ENCODE results near the gene PDPK1.
"Not testable (repeated sequence)": the region's sequence is repeated elsewhere in the genome, so short reads cannot be mapped to it uniquely, and the experiment has no call there.

DNA sequence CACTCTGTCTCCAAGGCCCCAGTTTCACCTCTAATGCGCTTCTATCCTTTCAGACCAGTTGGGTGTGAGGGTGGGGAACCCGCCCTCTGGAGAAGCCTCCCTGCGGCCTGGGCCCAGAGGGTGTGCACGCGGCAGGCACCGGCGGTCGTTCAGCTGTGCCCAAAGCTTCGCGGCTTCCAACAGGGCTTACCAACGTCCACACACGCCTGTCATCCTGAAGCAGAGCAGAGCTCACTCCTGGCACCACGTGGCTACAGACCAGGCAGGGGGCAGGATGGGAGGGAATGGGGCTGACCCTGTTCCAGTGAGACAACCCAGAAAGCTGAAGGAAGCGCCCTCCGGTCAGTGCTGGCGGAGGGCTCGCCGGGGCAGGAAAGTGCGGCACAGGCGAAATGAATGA is 81.1 kb downstream of the PDPK1 start:
- TF ChIP-seq EGR1 (IDR thresholded peaks at IDR 0.05; ENCODE audit: low read depth in 2 of 2); RXRA (IDR thresholded peaks at IDR 0.05); TAF1 (conservative IDR thresholded peaks at IDR 0.05); RAD21 (IDR thresholded peaks at IDR 0.05); JUND (IDR thresholded peaks at IDR 0.05); FOXA1 (IDR thresholded peaks at IDR 0.05); YY1 (IDR thresholded peaks at IDR 0.05): not testable (repeated sequence)
- TF ChIP-seq, protein P1, sequence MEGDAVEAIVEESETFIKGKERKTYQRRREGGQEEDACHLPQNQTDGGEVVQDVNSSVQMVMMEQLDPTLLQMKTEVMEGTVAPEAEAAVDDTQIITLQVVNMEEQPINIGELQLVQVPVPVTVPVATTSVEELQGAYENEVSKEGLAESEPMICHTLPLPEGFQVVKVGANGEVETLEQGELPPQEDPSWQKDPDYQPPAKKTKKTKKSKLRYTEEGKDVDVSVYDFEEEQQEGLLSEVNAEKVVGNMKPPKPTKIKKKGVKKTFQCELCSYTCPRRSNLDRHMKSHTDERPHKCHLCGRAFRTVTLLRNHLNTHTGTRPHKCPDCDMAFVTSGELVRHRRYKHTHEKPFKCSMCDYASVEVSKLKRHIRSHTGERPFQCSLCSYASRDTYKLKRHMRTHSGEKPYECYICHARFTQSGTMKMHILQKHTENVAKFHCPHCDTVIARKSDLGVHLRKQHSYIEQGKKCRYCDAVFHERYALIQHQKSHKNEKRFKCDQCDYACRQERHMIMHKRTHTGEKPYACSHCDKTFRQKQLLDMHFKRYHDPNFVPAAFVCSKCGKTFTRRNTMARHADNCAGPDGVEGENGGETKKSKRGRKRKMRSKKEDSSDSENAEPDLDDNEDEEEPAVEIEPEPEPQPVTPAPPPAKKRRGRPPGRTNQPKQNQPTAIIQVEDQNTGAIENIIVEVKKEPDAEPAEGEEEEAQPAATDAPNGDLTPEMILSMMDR (IDR thresholded peaks at IDR 0.05; ENCODE audit: low read depth, low read length, missing input control) = not testable (repeated sequence)
- TF ChIP-seq, protein P2, sequence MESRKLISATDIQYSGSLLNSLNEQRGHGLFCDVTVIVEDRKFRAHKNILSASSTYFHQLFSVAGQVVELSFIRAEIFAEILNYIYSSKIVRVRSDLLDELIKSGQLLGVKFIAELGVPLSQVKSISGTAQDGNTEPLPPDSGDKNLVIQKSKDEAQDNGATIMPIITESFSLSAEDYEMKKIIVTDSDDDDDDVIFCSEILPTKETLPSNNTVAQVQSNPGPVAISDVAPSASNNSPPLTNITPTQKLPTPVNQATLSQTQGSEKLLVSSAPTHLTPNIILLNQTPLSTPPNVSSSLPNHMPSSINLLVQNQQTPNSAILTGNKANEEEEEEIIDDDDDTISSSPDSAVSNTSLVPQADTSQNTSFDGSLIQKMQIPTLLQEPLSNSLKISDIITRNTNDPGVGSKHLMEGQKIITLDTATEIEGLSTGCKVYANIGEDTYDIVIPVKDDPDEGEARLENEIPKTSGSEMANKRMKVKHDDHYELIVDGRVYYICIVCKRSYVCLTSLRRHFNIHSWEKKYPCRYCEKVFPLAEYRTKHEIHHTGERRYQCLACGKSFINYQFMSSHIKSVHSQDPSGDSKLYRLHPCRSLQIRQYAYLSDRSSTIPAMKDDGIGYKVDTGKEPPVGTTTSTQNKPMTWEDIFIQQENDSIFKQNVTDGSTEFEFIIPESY (IDR thresholded peaks at IDR 0.05) = not testable (repeated sequence)
- TF ChIP-seq, protein P3, sequence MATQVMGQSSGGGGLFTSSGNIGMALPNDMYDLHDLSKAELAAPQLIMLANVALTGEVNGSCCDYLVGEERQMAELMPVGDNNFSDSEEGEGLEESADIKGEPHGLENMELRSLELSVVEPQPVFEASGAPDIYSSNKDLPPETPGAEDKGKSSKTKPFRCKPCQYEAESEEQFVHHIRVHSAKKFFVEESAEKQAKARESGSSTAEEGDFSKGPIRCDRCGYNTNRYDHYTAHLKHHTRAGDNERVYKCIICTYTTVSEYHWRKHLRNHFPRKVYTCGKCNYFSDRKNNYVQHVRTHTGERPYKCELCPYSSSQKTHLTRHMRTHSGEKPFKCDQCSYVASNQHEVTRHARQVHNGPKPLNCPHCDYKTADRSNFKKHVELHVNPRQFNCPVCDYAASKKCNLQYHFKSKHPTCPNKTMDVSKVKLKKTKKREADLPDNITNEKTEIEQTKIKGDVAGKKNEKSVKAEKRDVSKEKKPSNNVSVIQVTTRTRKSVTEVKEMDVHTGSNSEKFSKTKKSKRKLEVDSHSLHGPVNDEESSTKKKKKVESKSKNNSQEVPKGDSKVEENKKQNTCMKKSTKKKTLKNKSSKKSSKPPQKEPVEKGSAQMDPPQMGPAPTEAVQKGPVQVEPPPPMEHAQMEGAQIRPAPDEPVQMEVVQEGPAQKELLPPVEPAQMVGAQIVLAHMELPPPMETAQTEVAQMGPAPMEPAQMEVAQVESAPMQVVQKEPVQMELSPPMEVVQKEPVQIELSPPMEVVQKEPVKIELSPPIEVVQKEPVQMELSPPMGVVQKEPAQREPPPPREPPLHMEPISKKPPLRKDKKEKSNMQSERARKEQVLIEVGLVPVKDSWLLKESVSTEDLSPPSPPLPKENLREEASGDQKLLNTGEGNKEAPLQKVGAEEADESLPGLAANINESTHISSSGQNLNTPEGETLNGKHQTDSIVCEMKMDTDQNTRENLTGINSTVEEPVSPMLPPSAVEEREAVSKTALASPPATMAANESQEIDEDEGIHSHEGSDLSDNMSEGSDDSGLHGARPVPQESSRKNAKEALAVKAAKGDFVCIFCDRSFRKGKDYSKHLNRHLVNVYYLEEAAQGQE (IDR thresholded peaks at IDR 0.05) = not testable (repeated sequence)
- TF ChIP-seq, protein P4, sequence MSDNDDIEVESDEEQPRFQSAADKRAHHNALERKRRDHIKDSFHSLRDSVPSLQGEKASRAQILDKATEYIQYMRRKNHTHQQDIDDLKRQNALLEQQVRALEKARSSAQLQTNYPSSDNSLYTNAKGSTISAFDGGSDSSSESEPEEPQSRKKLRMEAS (IDR thresholded peaks at IDR 0.05) = not testable (repeated sequence)
- TF ChIP-seq, protein P5, sequence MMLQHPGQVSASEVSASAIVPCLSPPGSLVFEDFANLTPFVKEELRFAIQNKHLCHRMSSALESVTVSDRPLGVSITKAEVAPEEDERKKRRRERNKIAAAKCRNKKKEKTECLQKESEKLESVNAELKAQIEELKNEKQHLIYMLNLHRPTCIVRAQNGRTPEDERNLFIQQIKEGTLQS (IDR thresholded peaks at IDR 0.05) = not testable (repeated sequence)
